MM.1S (cell line): Measurements from ENCODE around the gene RASSF10.

ENCODE experiments used
- EZH2 ChIP-seq: fragments of 300-600 bp; sonication (generic); optimal IDR thresholded peaks from 2 replicates; pipeline ENCODE3; 2017; ENCODE audit warnings: low read depth, mild to moderate bottlenecking, antibody characterized with exemption, low read length, mixed read lengths
- TF ChIP-seq, protein P1 (sequence below): fragments of 300-600 bp; sonication (generic); IDR thresholded peaks from 2 replicates; pipeline ENCODE4 v1.5.1; 2016; ENCODE audit warnings: antibody characterized with exemption, low read length, mixed read lengths

DNA sequence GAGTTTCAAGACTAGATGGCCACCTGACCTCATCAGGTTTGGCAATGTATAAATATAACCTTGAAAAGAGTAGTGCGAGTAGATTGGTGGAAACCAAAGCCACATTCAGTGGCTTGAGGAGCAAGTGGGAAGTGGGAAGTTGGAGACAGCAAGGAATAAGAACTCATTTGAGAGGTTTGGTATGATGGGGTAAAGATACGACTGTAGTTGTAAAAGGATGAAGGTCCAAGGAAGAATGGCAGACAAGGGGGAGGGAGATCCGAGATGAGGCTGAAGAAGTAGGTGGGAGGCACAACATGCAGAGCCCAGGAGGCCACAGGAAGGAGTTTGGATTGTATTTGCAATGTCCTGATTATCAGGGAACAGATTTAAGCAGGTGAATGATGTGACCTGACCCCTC, 20.8 kb downstream of the RASSF10 start:
- TF ChIP-seq, protein P1, sequence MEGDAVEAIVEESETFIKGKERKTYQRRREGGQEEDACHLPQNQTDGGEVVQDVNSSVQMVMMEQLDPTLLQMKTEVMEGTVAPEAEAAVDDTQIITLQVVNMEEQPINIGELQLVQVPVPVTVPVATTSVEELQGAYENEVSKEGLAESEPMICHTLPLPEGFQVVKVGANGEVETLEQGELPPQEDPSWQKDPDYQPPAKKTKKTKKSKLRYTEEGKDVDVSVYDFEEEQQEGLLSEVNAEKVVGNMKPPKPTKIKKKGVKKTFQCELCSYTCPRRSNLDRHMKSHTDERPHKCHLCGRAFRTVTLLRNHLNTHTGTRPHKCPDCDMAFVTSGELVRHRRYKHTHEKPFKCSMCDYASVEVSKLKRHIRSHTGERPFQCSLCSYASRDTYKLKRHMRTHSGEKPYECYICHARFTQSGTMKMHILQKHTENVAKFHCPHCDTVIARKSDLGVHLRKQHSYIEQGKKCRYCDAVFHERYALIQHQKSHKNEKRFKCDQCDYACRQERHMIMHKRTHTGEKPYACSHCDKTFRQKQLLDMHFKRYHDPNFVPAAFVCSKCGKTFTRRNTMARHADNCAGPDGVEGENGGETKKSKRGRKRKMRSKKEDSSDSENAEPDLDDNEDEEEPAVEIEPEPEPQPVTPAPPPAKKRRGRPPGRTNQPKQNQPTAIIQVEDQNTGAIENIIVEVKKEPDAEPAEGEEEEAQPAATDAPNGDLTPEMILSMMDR: no peak
- no peak for TF ChIP-seq EZH2
